Prostate gland (tissue), 2 donors: Measurements from ENCODE around the gene RRP8.

Experiments
- CTCF ChIP-seq, 4 experiments: fragments of 200-600 bp in 2 of 4; fragments of 450-650 bp in 2 of 4; sonication (generic) in 2 of 4; IDR thresholded peaks; 1 replicate in 3 of 4; 2 replicates in 1 of 4; pipeline ENCODE4 v1.5.1; 2016 to 2019; ENCODE audit warnings: antibody characterized with exemption in 4 of 4, mild to moderate bottlenecking in 2 of 4, moderate library complexity in 2 of 4
- POLR2AphosphoS5 ChIP-seq: sonication (generic); formaldehyde crosslinking; IDR thresholded peaks from one replicate; pipeline ENCODE4 v1.6.1; 2017; ENCODE audit warnings: antibody characterized with exemption

GRCh38 chr11:6614446-6614845 lies 11.0 kb upstream of the RRP8 start:
- TF ChIP-seq POLR2AphosphoS5 (no peak), CTCF (IDR thresholded peaks at IDR 0.05) (no peak)
